Colonic mucosa (tissue), 4 donors: ENCODE data around the gene EYA2. TPM values are rescaled to one million over a fixed set of nuclear protein-coding genes. Genes with fewer than 3 reads are reported as not detected.

Source experiments
- DNase-seq: peaks from one replicate; pipeline ENCODE4 v3.0.0-alpha.2; 2020
- H3K27ac ChIP-seq: fragments of 200-600 bp; one replicate; pipeline ENCODE4 v1.8.0; 2021
- H3K27me3 ChIP-seq: fragments of 200-600 bp; one replicate; pipeline ENCODE4 v1.8.0; 2021
- H3K36me3 ChIP-seq: fragments of 200-600 bp; one replicate; pipeline ENCODE4 v1.8.0; 2021
- H3K4me1 ChIP-seq: fragments of 200-600 bp; one replicate; pipeline ENCODE4 v1.8.0; 2021; ENCODE audit warnings: mild to moderate bottlenecking
- H3K4me3 ChIP-seq: fragments of 200-600 bp; one replicate; pipeline ENCODE4 v1.8.0; 2021
- H3K9ac ChIP-seq, 2 donors: one replicate each; pipeline ENCODE4 v1.7.0; 2013; ENCODE audit warnings: control low read depth in 2 of 2, low read depth in 2 of 2, low read length in 2 of 2
- H3K9me3 ChIP-seq: fragments of 200-600 bp; one replicate; pipeline ENCODE4 v1.8.0; 2021
- intact Hi-C: fragments of 100-400 bp; cut with DNase I; formaldehyde crosslinking; loops from one replicate; pipeline ENCODE4 v1.14.1; 2022
- total RNA-seq, 2 donors: library from RNA; stranded (reverse); fragmentation: NEBNext Ultra II Directional in 1 of 2; extraction: Animal tissue kit (Norgen Biotek cat#: 25700) in 1 of 2; gene quantifications; one replicate each; pipeline ENCODE4 v1.2.1, GENCODE V29; 2021
- TF ChIP-seq, protein P1 (sequence below): fragments of 200-600 bp; IDR thresholded peaks from one replicate; pipeline ENCODE4 v1.8.0; 2022; ENCODE audit warnings: antibody characterized with exemption, mild to moderate bottlenecking
- donor health status: healthy.
- donor health status: DM: no; HTN: no; CAD: no.
- donor health status: DM: no; HTN: no; CAD: no.

The EYA2 gene
- total RNA-seq, 2 donors from 2014 or later, result 8.9 to 16.8 TPM

DNA sequence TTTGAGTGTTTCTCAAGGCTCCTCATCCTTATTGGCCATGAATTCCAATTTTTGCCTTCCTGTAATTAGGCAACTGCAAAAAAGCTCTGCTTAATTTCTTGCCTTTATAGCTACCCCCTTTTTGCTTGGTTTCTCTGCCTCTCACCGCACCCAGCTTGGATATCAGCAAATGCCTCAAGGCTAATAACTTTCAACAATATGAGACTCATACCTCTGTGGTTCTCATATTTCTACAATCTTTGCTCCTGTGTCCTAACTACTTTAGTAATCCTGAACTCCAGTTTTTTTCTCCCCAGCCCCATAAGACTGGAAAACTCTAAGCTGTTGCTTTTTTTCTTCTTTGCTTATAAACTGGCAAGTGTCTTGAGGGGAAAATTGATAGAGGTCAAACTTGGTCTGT lies 88.8 kb downstream of the EYA2 start:
- intact Hi-C loops, result no loop called here
- no peak overlapping the region for H3K27ac ChIP-seq
- TF ChIP-seq, protein P1, sequence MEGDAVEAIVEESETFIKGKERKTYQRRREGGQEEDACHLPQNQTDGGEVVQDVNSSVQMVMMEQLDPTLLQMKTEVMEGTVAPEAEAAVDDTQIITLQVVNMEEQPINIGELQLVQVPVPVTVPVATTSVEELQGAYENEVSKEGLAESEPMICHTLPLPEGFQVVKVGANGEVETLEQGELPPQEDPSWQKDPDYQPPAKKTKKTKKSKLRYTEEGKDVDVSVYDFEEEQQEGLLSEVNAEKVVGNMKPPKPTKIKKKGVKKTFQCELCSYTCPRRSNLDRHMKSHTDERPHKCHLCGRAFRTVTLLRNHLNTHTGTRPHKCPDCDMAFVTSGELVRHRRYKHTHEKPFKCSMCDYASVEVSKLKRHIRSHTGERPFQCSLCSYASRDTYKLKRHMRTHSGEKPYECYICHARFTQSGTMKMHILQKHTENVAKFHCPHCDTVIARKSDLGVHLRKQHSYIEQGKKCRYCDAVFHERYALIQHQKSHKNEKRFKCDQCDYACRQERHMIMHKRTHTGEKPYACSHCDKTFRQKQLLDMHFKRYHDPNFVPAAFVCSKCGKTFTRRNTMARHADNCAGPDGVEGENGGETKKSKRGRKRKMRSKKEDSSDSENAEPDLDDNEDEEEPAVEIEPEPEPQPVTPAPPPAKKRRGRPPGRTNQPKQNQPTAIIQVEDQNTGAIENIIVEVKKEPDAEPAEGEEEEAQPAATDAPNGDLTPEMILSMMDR, result no peak

GRCh38 chr20:46984405-46984804 lies 89.8 kb downstream of the EYA2 start:
- no peaks in the 10 kb centered on the region for H3K27me3 ChIP-seq
- no peak overlapping the region for H3K4me3 ChIP-seq
- DNase-seq, result no peak
- intact Hi-C loops, result no loop called here
- H3K9ac ChIP-seq, result no peak overlapping the region
- no peaks in the 10 kb centered on the region for H3K4me1 ChIP-seq
- TF ChIP-seq, protein P1, result no peak
- no peaks in the 10 kb centered on the region for H3K36me3 ChIP-seq
- no peak overlapping the region for H3K27ac ChIP-seq
- H3K9me3 ChIP-seq, result no peaks in the 10 kb centered on the region

More for the DNA sequence above, 88.8 kb downstream of the EYA2 start:
- no peaks in the 10 kb centered on the region for H3K27me3 ChIP-seq
- H3K4me1 ChIP-seq, result no peaks in the 10 kb centered on the region
- H3K4me3 ChIP-seq, result no peak overlapping the region
- no peaks in the 10 kb centered on the region for H3K36me3 ChIP-seq
- no peak overlapping the region for H3K9ac ChIP-seq
- no peaks in the 10 kb centered on the region for H3K9me3 ChIP-seq
- no peak for DNase-seq

GRCh38 chr20:46985250-46985649 lies 90.6 kb downstream of the EYA2 start:
- no peak overlapping the region for H3K27ac ChIP-seq
- no peak for DNase-seq
- no peaks in the 10 kb centered on the region for H3K27me3 ChIP-seq
- TF ChIP-seq, protein P1, result no peak
- H3K9ac ChIP-seq, result no peak overlapping the region
- no peaks in the 10 kb centered on the region for H3K9me3 ChIP-seq
- intact Hi-C loops, result no loop called here
- H3K4me3 ChIP-seq, result no peak overlapping the region
- H3K4me1 ChIP-seq, result no peaks in the 10 kb centered on the region
- H3K36me3 ChIP-seq, result no peaks in the 10 kb centered on the region

- H3K4me3 ChIP-seq, result no peak overlapping the region
- H3K36me3 ChIP-seq, result no peaks in the 10 kb centered on the region
- no peak for DNase-seq
- intact Hi-C loops, result no loop called here
- H3K4me1 ChIP-seq, result peaks cover 1% of the 10 kb centered on the region
- no peak overlapping the region for H3K9ac ChIP-seq
- no peaks in the 10 kb centered on the region for H3K27me3 ChIP-seq
- TF ChIP-seq, protein P1, result no peak
- no peaks in the 10 kb centered on the region for H3K9me3 ChIP-seq
- H3K27ac ChIP-seq, result no peak overlapping the region
Observed at GRCh38 chr20:46985671-46986070, 91.0 kb downstream of the EYA2 start.

- Histone ChIP-seq H3K9ac (no peak overlapping the region), H3K4me1 (peaks cover 4% of the 10 kb centered on the region), H3K4me3 (no peak overlapping the region), H3K27me3 (no peaks in the 10 kb centered on the region), H3K9me3 (no peaks in the 10 kb centered on the region), H3K36me3 (no peaks in the 10 kb centered on the region), H3K27ac (no peak overlapping the region)
- DNase-seq, result no peak
- intact Hi-C loops, result no loop called here
- TF ChIP-seq, protein P1, result no peak
Observed at GRCh38 chr20:46987001-46987400, 92.4 kb downstream of the EYA2 start.
